ENCODE results near the gene FAM83E. TPM values are rescaled to one million over a fixed set of nuclear protein-coding genes. Genes with fewer than 3 reads are reported as not detected.
A peak's percentile ranks its signal among the peaks of the same experiment; 100 is the strongest.

Gene FAM83E
- total and polyA plus RNA-seq, 2 of the 8 experiments (the other 6 are each of a cell fraction or from before 2014, with no cell fraction given) = 1.8 to 5.3 TPM

DNA sequence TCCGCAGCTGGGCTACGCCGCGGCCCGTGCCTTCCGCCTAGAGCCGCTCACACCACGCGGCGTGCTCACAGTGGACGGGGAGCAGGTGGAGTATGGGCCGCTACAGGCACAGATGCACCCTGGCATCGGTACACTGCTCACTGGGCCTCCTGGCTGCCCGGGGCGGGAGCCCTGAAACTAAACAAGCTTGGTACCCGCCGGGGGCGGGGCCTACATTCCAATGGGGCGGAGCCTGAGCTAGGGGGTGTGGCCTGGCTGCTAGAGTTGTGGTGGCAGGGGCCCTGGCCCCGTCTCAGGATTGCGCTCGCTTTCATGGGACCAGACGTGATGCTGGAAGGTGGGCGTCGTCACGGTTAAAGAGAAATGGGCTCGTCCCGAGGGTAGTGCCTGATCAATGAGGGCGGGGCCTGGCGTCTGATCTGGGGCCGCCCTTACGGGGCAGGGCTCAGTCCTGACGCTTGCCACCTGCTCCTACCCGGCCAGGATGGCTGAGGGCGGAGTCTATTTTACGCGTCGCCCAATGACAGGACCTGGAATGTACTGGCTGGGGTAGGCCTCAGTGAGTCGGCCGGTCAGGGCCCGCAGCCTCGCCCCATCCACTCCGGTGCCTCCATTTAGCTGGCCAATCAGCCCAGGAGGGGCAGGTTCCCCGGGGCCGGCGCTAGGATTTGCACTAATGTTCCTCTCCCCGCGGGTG lies 14.9 kb upstream of the FAM83E start (continued):
- TF ChIP-seq CREB1 (IDR thresholded peaks at IDR 0.05) (peak; percentile 56; the same call in 1 of the 2 replicates), KDM5A (IDR thresholded peaks at IDR 0.05; ENCODE audit: low read length) (no peak), KDM1A (IDR thresholded peaks at IDR 0.05; ENCODE audit: borderline replicate concordance, low read length) (no peak), POLR2A (IDR thresholded peaks at IDR 0.05; ENCODE audit: control extremely low read depth in 1 of 2, low read depth in 2 of 2, low read length in 2 of 2) (peak; percentile 65 to 86), TAF1 (IDR thresholded peaks at IDR 0.05; ENCODE audit: low read depth, low read length) (peak; percentile 55; the same call in 1 of the 2 replicates), TBP (IDR thresholded peaks at IDR 0.05; ENCODE audit: low read depth, low read length) (peak; percentile 10; the same call in 1 of the 2 replicates), BACH1 (IDR thresholded peaks at IDR 0.05; ENCODE audit: low read length) (no peak), SIRT6 (IDR thresholded peaks at IDR 0.05; ENCODE audit: low read length) (no peak), POLR2AphosphoS5 (IDR thresholded peaks at IDR 0.05; ENCODE audit: low read depth, low read length) (peak; percentile 74), CHD2 (IDR thresholded peaks at IDR 0.05; ENCODE audit: low read length) (peak; percentile 25; the same call in 1 of the 2 replicates), TCF12 (IDR thresholded peaks at IDR 0.05; ENCODE audit: low read depth, low read length) (0 out of 2 replicates have a peak, but pooled peaks have one; percentile 43), GTF2F1 (IDR thresholded peaks at IDR 0.05; ENCODE audit: borderline replicate concordance, low read depth, low read length) (no peak), TEAD4 (IDR thresholded peaks at IDR 0.05; ENCODE audit: low read depth, low read length) (peak; percentile 88), SP4 (IDR thresholded peaks at IDR 0.05; ENCODE audit: low read length) (peak; percentile 59), SP1 (IDR thresholded peaks at IDR 0.05; ENCODE audit: low read depth, low read length) (peak; percentile 26; the same call in 1 of the 2 replicates)
- TF ChIP-seq, protein P1, sequence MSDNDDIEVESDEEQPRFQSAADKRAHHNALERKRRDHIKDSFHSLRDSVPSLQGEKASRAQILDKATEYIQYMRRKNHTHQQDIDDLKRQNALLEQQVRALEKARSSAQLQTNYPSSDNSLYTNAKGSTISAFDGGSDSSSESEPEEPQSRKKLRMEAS (IDR thresholded peaks at IDR 0.05) = peak; percentile 25; the same call in 1 of the 2 replicates
